ENCODE results near the gene TCF7L1. TPM values are rescaled to one million over a fixed set of nuclear protein-coding genes. Genes with fewer than 3 reads are reported as not detected.

Gene TCF7L1
- total RNA-seq, 1 experiment from 2014 or later = 2.8 TPM

GRCh38 chr2:85191157-85191556 is 58.0 kb downstream of the TCF7L1 start:
- Histone ChIP-seq H3K27me3 (ENCODE audit: insufficient read depth, low read depth) (no peaks in the 10 kb centered on the region), H3F3A (ENCODE audit: insufficient read depth, low read depth) (no peaks in the 10 kb centered on the region), H3K79me2 (ENCODE audit: low read depth) (no peaks in the 10 kb centered on the region), H3K36me3 (ENCODE audit: low read depth) (no peaks in the 10 kb centered on the region), H3K4me3 (no peak overlapping the region), H3K9me2 (ENCODE audit: insufficient read depth) (no peaks in the 10 kb centered on the region), H3K4me1 (replicated peaks; ENCODE audit: insufficient read depth) (no peaks in the 10 kb centered on the region; the same call in 1 of the 2 replicates), H2AFZ (no peak overlapping the region), H3K27ac (no peak overlapping the region), H3K9me3 (ENCODE audit: insufficient read depth, low read depth) (no peaks in the 10 kb centered on the region), H3K4me2 (no peak overlapping the region), H4K20me1 (ENCODE audit: insufficient read depth) (no peaks in the 10 kb centered on the region)
- ChIA-PET CTCF (no interaction called here), POLR2A (ENCODE audit: unreplicated experiment) (no interaction called here)
- no peak for DNase-seq
- no TSS peak for BruUV-seq (replicated peaks)
- intact Hi-C loops (cut with micrococcal nuclease; ENCODE audit: unreplicated experiment) = no loop called here
- TF ChIP-seq CTCF (conservative IDR thresholded peaks at IDR 0.05) = no peak
- TF ChIP-seq EZH2 (IDR thresholded peaks at IDR 0.05; ENCODE audit: low read depth) = no peak

DNA sequence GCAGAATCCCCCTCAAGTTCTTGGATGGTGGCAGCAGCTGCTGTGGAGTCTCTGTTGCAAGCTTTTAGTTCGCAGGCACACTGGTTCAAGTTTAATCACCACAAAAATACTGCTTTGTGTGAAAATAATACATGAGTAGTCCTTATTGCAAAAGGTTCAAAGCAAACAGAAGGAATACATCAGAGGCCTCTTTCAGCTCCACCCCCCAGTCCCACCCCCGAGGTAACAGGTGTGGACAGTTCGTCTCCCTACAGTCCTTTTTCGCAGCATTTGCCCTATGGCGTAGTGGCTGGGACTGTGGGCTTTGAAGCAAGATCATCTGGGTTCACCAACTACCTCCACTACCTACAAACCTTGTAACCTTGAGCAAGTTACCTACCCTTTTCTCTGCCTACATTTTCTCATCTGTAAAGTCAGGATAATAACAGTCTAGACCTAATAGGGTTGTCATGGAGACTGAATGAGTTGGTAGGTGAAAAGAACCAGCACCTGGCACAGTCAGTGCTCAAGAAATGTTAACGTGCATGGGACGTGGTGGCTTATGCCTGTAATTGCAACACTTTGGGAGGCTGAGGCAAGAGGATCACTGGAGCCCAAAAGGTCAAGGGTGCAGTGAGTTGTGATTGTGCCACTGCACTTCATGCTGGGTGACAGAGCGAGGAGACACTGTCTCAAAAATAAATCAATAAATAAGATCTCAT is 61.7 kb downstream of the TCF7L1 start:
- H3K36me3 ChIP-seq (ENCODE audit: low read depth) = no peaks in the 10 kb centered on the region
- no peaks in the 10 kb centered on the region for H3K79me2 ChIP-seq (ENCODE audit: low read depth)
- H3K4me3 ChIP-seq = no peak overlapping the region
- H2AFZ ChIP-seq = no peak overlapping the region
- TF ChIP-seq EZH2 (IDR thresholded peaks at IDR 0.05; ENCODE audit: low read depth) (no peak), CTCF (conservative IDR thresholded peaks at IDR 0.05) (no peak)
- no peak overlapping the region for H3K27ac ChIP-seq
- intact Hi-C loops (cut with micrococcal nuclease; ENCODE audit: unreplicated experiment) = no loop called here
- H3K27me3 ChIP-seq (ENCODE audit: insufficient read depth, low read depth) = no peaks in the 10 kb centered on the region
- no peaks in the 10 kb centered on the region for H4K20me1 ChIP-seq (ENCODE audit: insufficient read depth)
- H3K4me2 ChIP-seq = no peak overlapping the region
- POLR2A ChIA-PET (ENCODE audit: unreplicated experiment) = interaction anchor here (0.6 kb wide), 1 partner anchor 151 kb away, joined by 3 read pairs; no protein-coding TSS in a partner anchor
- no peaks in the 10 kb centered on the region for H3F3A ChIP-seq (ENCODE audit: insufficient read depth, low read depth)
- CTCF ChIA-PET = no interaction called here
- BruUV-seq (replicated peaks) = no TSS peak
- no peaks in the 10 kb centered on the region for H3K9me3 ChIP-seq (ENCODE audit: insufficient read depth, low read depth)
- H3K9me2 ChIP-seq (ENCODE audit: insufficient read depth) = no peaks in the 10 kb centered on the region
- DNase-seq = no peak
- no peaks in the 10 kb centered on the region for H3K4me1 ChIP-seq (replicated peaks; ENCODE audit: insufficient read depth)

GRCh38 chr2:85195956-85196355 is 62.8 kb downstream of the TCF7L1 start:
- Histone ChIP-seq H3K27ac (no peak overlapping the region), H3K4me2 (no peak overlapping the region), H3K36me3 (ENCODE audit: low read depth) (no peaks in the 10 kb centered on the region), H3K79me2 (ENCODE audit: low read depth) (no peaks in the 10 kb centered on the region), H3K4me3 (no peak overlapping the region), H3K4me1 (replicated peaks; ENCODE audit: insufficient read depth) (no peaks in the 10 kb centered on the region), H3K27me3 (ENCODE audit: insufficient read depth, low read depth) (no peaks in the 10 kb centered on the region), H3F3A (ENCODE audit: insufficient read depth, low read depth) (no peaks in the 10 kb centered on the region), H4K20me1 (ENCODE audit: insufficient read depth) (no peaks in the 10 kb centered on the region), H3K9me2 (ENCODE audit: insufficient read depth) (no peaks in the 10 kb centered on the region), H2AFZ (no peak overlapping the region), H3K9me3 (ENCODE audit: insufficient read depth, low read depth) (no peaks in the 10 kb centered on the region)
- ChIA-PET POLR2A (ENCODE audit: unreplicated experiment) (no interaction called here), CTCF (no interaction called here)
- DNase-seq = no peak
- intact Hi-C loops (cut with micrococcal nuclease; ENCODE audit: unreplicated experiment) = no loop called here
- no TSS peak for BruUV-seq (replicated peaks)
- TF ChIP-seq CTCF (conservative IDR thresholded peaks at IDR 0.05) = no peak
- TF ChIP-seq EZH2 (IDR thresholded peaks at IDR 0.05; ENCODE audit: low read depth) = no peak
